NK-92 treated with Interleukin-12 subunit alpha and Interleukin-12 subunit beta, amount 100 ng/mL, for 24 hours (cell line): ENCODE data around the gene HPCAL1.

ENCODE experiments used
- DNase-seq: peaks from one replicate; lab custom pipeline; 2025; lab: John Stamatoyannopoulos, UW

HPCAL1 gene

DNA sequence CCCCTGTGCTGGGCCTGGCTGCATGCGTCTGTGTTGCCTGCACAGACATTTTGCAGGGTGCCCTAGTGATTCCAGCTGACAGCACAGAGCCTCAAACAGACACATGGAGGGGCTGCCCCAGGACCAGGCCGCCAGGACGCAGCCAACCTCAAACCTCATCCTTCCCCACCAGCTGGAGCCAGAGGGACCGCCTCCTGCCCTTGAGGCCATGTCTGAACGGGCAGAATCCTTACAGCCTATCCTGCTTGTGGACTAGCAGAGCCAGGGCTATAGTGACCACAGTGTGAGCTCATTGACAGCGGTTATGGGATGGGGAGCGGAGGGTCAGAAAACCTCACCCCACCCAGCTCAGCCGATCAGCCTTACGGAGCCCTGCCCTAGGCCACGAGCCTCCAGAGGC lies 123.0 kb downstream of the HPCAL1 start:
- DNase-seq, result no peak

DNA sequence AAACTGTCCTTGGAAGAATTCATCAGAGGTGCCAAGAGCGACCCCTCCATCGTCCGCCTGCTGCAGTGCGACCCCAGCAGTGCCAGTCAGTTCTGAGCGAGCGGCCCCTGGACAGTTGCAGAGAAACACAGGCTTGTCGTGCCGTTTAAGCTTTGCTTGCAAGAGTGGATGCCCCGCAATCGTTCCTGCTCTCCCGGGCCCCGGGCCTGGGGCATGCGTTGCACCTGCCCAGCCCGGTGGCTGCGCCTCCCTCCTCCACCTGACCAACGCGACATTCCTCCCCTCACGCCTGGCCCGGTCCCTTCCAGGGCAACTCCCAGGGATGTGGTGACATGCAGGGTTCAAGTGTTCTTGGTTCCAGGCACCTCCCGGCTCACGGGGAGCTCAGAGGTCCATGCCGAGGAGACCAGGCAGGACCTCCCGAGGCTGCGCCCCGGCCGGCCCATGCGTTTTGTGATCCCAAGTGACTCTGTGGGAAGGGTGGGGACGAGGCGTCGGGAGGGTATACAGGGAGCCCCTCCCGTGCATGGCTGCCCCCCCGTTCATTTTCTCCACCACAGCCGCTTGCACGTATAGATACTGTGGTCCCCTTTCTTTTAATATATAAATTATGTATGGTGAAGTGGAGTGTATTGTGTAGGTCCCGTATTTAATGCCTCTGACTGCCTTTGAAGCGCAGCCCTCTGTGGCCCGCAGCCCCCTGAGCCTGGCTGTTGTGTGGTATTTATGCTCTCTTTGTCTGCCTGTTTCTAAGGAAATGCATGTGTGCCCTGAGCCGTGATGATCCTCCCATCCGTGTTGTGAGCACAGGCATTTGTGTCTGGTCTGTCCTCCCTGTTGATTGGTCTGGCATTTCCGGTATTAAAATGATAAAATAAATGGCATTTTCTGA lies 124.3 kb downstream of the HPCAL1 start:
- no peak for DNase-seq

DNA sequence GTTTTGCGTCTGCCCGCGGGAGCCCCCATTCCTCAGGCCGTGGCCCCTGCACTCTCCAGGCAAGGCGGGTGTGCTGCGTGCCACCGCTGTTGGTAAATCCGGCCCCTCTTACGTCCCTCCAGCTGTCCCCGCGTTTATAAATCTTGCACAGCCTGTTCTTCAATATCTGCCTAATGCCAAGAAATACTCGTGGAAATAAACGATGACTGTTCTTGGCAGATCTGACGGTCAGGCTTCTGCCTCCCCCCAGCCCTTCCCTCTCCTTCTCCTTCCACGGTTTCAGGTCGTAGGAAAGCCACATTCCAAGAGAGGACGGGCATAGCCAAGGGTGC lies 124.9 kb downstream of the HPCAL1 start:
- no peak for DNase-seq

DNA sequence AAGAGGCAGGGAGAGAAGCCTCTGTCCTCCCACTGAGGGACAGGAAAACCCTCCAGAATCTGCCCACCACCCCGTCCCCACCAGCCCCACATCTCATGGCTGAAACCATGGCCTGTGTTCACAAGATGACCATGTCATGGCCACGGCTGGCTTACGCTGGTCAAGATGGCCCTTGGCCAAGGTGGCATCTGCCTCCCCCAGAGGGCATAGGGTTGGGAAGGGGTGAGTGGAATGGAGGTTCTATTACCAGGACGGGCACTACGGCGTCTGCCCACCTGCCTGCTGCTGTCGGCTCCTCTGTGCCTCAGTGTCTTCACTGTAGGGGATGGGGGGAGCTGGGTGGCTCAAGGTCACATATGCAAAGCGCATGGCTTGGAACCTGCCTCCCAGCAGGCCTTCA lies 125.7 kb downstream of the HPCAL1 start:
- DNase-seq, result no peak

DNA sequence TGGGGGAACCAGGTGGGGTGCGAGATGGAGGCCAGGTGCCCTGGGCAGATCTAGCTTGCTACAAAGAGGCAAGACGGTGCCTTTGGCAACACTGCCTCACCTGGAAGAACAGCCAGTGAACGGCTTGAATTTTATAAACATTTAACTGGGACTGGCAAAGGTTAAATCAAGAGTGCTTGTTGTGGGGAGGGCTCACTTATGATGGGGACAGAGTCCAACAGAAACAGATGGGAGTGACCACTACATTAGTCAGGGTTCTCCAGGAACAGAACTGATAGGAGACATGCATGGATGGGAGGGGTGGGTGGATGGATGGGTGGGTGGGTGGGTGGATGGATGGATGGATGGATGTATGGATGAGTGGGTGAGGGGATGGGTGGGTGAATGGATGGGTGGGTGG lies 126.2 kb downstream of the HPCAL1 start:
- no peak for DNase-seq

DNA sequence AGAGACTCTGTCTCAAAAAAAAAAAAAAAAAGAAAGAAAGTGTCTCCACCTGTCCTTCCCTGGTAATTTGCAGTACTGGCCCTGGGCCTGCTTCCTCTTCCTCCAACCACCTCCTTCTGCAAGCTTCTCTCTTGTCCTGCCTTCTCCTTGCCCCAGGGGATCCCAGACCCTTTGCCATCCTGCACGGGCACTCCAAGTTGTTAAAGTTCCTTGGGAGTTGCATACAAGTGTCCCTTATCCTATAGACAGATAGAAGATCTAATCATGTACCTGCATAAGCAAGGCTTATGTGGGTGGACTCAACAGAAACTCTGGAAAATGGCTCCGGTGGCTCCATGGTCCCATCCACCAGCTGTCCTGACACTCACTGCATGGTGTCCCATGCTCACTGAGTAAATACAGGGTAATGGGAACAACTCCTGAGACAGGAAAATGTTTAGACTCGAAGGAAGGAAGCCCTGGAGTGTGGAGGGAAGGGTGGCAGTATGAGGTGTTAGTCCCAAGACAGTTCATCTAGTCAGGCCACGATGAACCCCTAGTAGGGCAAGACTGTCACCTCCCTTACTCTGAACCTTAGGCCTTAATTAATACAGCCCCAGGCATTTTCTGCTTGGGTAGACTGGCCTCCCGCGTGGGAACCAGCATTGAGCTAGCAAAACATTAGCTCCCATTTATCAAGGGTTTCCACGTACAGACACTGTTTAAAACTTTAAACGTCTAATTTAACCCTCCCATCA lies 128.3 kb downstream of the HPCAL1 start:
- no peak for DNase-seq

DNA sequence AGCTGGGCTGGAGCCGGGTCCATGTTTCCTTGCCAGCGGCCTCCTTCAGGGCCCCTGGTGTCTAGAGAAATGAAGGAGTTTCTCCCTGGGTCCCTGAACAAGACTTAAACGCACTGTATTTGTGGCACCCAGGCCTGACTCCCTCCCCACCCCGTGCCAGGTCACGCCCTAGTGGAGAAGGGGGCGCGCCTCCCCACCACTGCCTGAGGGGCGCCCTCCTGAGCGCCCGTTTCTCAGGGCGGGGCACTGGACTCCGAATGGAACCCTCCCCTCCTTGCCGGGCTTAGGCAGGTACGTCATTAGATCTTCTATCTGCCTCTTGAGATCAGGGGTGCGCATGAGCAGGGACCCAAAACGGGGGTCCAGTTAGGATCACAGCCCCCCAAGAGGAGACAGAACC lies 129.1 kb downstream of the HPCAL1 start:
- no peak for DNase-seq

DNA sequence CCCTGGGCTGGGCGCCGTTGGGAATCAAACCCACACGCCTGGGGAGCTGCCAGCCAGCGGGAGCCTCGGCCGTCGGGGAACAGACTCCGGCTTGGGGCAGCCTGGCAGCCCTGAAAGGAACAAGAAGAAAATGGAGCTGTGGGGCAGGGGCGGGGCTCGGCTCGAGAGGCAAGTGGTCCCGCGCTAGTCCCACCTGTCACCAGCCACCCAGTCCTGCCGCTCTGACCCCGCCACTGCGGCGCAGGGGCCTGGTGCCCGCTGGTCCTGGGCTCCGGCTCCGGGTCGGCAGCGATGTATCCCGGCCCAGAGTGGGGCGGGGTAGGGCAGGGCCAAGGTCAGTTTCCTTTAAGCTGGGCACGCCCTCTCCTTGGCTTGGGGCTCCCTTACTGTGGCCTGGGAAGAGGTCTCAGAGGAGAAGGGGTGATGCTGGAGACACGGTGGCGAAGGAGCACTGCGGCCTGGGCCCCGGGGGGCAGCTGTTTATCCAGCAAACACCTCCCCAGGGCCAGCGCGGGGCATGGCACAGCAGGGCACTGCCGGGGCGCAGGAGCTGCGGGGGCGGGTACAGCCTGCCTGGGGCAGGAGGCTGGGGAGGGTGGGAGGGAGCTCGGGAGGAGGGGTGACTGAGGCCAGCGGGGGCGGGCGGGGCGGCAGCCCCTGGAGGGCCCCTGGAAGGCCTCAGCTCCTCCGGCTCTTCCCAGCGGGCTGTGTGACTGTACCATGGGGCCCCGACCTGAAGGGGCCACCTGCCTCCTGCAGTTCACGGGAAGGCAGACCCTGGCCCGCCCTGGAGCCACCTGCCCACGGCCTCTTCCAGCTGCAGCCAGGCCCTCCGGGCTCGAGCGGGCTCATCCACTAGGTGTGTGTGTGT lies 129.8 kb downstream of the HPCAL1 start:
- no peak for DNase-seq

DNA sequence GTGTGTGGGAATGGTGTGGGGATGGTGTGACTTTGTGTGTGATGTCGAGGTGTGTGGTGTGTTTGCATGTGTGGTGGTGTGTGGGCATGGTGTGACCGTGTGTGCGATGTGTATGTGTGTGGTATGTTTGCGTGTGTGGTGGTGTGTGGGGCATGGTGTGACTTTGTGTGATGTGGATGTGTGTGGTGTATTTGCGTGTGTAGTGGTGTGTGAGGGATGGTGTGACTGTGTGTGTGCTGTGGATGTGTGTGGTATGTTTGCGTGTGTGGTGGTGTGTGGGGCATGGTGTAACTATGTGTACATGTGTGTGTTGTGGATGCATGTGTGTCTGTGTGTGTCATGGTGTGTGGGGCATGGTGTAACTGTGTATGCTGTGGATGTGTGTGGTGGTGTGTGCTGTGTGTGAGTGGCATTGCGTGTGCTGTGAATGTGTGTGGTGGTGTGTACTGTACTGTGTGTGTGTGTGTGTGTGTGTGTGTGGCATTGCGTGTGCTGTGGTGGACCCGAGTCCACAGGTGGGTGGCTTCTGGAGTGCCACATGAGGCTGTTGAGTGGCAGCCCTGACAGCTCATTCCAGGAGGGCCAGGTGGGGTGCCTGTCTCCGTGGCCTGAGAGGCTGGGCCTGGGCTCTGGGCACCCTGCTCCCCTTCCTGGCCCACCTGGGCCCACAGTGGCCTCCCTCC lies 130.7 kb downstream of the HPCAL1 start:
- DNase-seq, result no peak

DNA sequence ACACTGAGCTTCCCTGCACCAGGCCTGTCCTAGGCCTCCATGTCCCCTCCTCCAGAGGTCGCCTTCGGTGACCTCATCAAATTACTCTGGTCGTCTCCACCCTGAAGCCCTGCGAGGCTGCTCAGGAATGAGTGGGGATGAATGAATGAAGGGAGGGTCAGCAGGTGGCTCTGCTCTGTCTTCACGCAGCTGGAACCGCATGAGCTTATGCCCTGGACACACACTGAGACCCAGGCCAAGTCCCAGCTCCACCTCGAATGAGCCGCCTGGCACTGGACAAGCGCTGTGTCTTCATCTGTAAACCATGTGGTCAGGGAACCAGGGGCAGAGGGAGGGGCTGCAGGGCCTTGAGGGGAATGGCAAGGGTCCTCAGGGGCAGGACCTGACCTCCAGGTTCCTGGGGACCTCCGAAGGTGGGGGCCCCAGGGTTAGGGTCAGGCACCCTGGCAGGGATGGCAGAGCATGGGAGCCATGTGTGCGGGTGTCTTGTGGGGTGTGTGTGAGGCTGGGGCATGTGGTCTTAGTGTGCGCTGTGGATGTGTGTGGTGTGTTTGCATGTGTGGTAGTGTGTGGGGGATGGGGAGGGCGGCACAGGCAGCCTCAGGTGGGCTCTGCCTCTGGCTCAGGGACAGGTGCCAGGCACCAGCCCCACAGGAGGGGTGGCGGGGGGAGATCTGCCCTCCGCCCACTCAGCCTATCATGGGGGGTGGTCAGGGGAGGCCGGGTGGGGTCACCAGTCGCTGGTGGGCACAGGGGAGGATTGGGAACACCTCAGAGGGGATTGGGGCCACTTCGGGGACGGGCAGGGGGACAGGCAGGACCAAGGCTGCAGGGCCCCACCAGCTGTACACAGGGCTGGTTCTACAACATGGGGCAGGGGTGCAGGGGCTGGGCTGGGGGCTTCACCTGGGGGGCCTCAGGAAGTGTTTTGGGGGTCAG lies 131.5 kb downstream of the HPCAL1 start:
- DNase-seq, result no peak

DNA sequence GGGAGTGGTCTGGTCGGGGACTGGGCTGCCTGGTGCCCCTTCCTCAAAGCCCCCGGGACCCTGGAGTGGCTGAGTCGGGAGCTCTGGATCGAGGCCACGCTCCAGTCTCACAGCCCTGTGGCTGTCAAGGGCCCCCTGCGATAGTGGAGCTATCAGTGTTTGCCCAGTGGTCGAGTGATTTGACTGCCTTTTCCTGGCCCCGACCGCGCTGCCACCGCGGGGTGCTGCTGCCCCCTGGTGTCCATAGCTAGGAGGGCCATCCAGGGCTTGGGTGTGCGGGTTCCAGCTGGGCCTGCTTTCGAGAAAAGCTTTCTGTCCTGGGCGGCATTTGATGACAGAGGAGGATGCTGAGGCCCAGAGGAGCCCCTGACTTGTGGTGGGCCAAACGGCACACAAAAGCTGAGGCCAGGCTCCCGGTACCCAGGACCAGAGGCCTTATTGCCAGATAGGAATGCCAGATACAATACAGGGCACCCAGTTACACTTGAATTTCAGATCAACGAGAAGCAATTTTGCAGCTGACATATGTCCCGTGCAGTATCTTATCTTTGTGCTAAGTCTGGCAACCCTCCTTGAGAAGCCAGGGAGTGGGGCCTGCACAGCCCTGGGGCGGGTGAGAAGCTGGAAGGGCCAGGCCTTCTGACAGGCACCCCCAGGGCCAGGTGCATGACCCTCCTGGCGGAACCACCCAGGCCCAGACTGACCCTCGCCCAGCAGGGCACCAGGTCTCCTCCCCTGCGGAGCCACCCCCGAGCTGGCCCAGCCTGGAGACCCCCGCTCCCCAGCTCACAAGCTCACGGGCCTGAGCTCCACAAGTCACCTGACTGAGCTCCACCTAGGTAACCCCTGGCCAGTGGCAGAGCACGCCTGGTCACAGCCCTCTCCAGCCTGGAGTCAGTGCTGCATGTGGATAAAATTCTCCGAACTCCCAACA lies 132.4 kb downstream of the HPCAL1 start:
- peak; percentile 43 for DNase-seq

DNA sequence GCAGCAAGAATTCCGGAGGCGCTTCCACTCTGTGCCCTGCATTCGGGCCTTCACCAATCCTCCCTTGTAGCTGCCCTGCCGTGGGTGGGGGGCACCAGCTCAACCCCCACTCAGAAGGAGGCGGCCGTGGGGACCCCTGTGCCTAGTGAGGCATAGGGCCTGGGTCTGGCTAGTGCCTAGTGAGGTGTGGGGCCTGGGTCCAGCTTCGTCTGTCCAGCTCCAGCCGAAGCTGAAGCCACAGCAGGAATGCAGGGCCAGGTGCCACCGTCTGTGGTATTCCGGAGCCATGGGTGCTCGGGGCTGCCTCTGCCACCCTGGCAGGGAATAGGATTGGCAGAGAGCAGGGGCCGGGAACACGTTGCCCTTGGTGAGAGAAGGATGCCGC lies 133.1 kb downstream of the HPCAL1 start:
- DNase-seq, result no peak

DNA sequence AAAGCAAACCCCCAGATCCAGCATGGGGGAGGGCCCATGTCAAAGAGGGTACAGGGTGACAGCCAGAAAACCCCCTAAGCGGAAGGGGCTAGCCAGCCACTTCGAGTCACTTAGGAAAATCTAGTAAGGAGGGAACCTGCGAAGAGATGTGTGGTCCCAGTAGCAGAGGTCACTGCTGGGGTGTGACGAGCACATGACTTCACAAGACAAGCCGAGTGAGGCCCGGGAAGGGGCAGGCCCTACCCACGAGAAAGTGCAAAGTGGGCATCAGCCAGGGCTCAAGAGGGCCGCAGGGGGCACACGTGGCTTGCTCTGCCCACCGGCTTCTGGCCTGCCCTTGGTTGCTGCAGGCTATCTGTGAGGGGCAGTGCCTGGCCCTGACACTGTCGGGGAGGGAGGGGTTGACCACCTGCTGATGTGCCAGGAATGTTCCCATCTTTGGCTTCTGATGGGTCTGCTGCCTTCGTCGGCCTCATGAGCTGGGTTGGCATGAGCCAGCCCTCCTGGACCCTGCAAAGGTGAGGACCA lies 133.9 kb downstream of the HPCAL1 start:
- DNase-seq, result no peak

DNA sequence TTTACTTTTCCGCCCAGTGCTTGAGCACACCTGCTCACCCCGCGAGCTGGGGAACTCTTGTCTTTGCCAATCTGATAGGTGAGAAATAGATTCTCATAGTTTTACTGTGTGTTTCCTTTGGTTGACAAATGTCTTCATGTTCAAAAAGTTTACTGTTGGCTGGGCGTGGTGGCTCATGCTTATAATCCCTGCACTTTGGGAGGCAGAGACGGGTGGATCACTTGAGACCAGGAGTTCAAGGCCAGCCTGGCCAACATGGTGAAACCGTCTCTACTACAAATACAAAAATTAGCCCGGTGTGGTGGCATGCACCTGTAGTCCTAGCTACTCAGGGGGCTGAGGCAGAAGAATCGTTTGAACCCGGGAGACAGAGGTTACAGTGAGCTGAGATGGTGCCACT lies 135.1 kb downstream of the HPCAL1 start:
- DNase-seq, result no peak

DNA sequence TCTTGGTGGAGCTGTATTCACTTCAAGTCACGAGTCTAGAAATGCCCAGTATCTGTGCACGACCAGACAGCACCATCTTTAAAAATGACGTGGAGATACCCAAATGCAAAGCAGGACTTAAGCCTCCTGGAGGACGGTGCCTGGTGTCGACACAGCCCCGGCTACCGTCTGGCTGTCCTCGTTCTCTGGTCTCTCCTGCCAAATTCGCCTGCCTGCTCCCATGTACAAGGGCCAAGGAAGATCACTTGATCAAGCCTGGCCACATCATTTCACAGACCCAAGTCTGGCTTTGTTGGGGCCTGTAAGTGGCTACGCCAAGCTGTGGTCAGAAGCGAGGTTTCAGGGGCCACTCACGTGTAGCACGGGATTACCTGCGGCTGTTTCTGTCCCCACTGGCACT lies 136.0 kb downstream of the HPCAL1 start:
- DNase-seq, result no peak

DNA sequence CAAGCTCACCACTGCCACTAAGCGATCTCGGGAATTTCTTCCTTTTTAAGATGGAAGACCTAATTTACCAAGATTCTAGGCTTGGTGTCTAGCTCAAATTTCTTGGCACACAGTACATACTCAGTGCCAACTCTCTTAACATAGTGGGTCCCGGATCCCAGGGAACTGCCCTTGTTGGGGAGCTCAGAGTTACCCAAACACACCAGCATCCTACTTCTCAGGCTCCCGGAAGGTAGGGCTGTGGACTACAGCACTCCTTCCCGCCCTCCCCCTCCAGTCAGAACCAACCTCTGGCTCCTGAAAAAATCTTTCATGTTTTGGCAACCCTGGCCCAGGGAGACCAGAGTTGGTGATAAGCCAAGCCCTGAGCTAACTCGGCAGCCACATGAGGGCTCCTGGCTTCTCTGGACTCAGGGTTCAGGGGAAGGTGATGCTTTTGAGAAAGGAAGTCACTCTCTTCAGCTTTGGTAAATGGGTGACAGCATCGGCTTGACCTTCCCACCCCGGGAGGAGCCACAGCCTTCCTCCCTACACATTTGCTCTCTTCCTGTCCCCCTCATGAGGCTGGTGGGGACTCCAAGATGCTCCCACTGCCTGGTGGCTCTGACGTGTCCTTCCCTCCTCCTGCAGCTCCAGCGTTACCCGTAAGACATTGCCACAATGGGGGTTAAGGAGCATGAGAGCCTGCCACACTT lies 136.6 kb downstream of the HPCAL1 start:
- DNase-seq, result no peak

DNA sequence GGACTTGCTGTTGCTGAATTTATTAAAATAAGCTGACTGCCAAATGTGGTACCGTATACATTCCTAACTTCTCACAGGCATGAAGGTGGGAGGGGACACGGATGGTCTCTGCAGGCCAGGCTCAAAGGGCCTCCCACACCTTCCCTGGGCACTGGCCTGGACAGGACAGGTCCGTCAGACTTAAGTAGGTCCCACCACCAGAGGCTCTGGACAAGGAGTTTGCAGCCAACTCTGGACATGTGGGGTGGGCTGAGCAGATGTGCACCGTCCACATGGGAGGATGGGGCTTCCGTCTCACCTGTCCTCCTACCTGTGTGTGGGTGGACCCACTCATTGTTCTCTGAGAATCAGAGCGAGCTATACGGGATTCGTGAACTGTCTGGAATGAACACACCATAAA lies 137.3 kb downstream of the HPCAL1 start:
- DNase-seq, result no peak

DNA sequence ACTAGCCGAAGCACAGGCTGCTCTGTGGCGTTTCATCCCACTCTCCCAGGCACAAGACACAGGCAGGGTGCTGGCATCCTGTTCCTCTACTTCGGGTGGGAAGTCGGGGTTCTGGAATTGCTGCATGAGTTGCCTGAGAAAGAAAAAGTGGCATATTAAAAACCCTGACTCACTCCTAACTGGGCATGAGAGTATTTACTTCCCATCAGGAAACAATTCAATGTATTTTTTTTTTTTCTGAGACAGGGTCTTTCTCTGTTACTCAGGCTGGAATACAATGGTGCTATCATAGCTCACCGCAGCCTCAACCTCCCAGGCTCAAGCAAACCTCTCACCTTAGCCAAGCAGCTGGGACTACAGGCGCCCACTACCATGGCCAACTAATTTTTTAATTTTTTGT lies 138.0 kb downstream of the HPCAL1 start:
- no peak for DNase-seq

DNA sequence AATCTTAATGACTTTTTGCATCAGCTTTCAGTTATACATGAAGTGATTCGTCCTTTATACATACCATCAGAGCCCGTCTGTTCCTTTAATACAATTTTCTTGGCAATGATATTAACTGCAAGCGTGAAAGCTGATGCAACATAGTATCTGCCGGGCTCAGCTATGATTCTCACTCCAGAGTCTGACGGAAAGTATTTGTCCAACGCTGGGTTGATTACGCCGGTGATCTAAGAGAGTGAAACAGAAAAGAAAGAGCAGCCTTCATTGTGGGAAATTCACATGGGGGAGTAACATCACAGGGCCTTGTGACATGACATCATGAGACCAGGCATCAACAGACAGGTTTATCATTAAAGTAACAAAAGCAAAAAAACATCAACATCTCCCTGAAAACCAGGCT lies 139.2 kb downstream of the HPCAL1 start:
- DNase-seq, result no peak
